ENCODE measurements around the gene ANKRD13C.
A peak's percentile ranks its signal among the peaks of the same experiment; 100 is the strongest.

The ANKRD13C gene

GRCh38 chr1:70220517-70221237, 133.8 kb downstream of the ANKRD13C start:
- no peak for DNase-seq (ENCODE audit: low spot score)
- TF ChIP-seq CTCF (IDR thresholded peaks at IDR 0.05) = no peak
- Histone ChIP-seq H3K4me3 (peak overlapping the region; percentile 93), H3K27ac (peak overlapping the region; percentile 38 to 99)

DNA sequence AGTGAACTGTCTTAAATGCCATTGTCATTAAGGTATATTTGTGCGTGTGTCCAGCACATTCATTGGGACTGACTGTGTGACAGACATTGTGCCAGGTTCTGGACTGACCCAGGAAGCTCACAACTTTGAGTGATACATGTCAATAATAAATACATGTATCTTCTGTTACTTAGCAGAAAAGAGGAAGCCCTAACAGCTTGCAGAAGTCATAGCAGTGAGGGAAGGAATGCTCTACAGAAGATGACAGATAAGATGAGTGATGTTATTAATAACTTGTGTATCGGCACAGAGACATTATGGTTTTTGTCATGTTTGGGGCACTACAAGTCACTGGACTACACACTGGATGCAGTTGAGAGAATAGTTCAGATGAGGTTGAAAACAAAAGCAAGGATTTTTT, 134.5 kb downstream of the ANKRD13C start:
- H3K27ac ChIP-seq = no peak overlapping the region
- DNase-seq (ENCODE audit: low spot score) = no peak
- H3K4me3 ChIP-seq = no peak overlapping the region
- TF ChIP-seq CTCF (IDR thresholded peaks at IDR 0.05) = no peak

DNA sequence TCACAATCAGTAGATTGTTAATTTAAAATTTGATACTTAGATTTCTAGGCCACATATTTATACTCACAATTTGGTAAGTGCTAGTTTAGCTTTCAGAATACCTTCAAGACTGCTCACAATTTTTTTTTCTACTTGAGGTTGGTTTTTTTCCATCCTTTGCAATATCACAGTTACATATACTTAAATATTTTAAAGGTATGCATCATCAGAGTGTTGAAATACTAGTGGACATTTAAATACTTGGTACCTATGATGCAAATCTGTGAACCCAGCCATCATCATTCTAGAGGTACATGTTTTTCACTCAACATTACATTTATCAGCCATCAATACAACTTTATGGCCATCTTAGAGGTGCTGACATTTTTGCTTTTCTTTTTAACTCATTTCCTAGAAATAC, 143.0 kb downstream of the ANKRD13C start:
- DNase-seq (ENCODE audit: low spot score) = no peak
- no peak for TF ChIP-seq CTCF (IDR thresholded peaks at IDR 0.05)
- H3K27ac ChIP-seq = no peak overlapping the region
- H3K4me3 ChIP-seq = no peak overlapping the region

DNA sequence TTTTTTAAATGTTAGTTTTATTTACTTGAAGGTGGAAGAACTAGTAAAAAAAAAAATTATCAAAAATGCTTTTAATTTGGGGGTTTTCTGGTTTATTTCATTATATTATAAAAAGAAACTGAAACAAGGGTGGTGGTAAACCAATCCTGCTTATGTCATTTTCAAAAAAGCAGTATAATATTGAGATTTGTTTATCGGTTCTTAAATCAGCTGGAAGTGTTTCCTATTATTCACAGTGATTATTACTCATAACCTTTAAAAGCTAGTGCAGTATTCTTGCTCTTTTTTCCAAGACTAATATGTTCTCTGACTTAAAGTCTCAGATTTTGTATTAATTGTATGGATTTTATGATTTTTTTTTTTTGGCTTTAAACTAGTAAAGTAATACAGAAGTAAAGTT, 143.7 kb downstream of the ANKRD13C start:
- no peak overlapping the region for H3K4me3 ChIP-seq
- no peak overlapping the region for H3K27ac ChIP-seq
- no peak for TF ChIP-seq CTCF (IDR thresholded peaks at IDR 0.05)
- no peak for DNase-seq (ENCODE audit: low spot score)

Measured in coronary artery (tissue), 2 donors.